GM13976 (cell line): ENCODE data around the gene KRT81.

Source experiments
- DNase-seq: peaks from one replicate; pipeline ENCODE4 v3.0.0; 2012; ENCODE audit warnings: low spot score
- CTCF ChIP-seq: IDR thresholded peaks from 2 replicates; pipeline ENCODE4 v1.5.1; 2012; ENCODE audit warnings: borderline replicate concordance, mild to moderate bottlenecking; ENCODE audit not compliant: insufficient read depth; ENCODE audit errors: extremely low read depth, missing control alignments, control extremely low read depth
- in situ Hi-C: fragments of 300-500 bp; cut with MboI; formaldehyde crosslinking; loops from one replicate; pipeline ENCODE4 v1.12.0; 2022; ENCODE audit warnings: low sequenced_read_pairs, mixed read lengths, inconsistent platforms; ENCODE audit not compliant: unreplicated experiment

Gene KRT81

GRCh38 chr12:52271158-52271557 is 20.2 kb downstream of the KRT81 start:
- TF ChIP-seq CTCF, result no peak
- in situ Hi-C loops, result no loop called here
- DNase-seq, result no peak

DNA sequence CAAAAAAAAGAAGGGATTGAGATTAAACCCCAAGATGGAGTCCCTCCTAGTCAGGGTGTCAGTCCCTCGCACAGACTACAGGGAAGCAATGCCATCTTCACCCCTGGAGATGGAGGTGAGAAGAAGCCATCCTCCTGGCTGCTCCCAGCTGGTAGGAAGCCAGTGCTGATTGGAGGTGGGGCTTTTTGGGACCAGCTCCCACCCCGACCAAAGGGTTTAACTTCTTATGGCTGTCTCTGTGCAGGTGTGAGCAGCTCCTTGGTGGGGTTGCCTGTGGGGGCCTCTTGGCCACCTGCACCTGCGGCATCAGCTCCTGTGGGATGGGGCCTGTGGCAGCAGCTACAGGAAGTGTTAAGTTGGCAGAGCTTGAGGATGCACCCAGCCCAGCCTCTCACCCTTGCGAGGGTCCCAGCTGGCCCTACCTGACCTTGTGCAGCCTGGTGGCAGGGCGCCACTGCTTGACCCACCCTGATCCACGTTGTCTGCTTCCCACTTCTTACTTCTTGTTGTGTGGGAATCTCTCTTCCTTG is 20.7 kb downstream of the KRT81 start:
- in situ Hi-C loops, result no loop called here
- no peak for DNase-seq
- TF ChIP-seq CTCF, result no peak

DNA sequence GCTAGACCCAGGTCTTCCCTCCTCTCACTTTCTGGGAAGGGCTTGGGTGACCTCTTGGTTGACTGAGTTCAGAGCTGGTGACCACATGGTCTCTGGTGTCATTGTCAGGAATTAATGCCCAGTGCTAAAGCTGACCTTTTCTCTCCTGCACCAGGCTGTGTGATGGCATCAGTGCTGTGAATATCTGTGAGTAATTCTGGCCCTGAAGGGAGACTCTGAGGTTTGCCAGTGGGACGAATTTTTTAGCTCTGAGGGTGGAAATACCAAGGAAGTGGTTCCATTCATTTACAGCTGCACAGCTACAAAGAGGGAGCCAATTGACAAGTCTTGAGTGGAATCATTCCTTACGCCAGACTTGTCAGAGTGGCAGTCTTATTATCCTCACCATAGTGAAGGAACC is 23.1 kb downstream of the KRT81 start:
- no peak for DNase-seq
- in situ Hi-C loops, result no loop called here
- no peak for TF ChIP-seq CTCF

DNA sequence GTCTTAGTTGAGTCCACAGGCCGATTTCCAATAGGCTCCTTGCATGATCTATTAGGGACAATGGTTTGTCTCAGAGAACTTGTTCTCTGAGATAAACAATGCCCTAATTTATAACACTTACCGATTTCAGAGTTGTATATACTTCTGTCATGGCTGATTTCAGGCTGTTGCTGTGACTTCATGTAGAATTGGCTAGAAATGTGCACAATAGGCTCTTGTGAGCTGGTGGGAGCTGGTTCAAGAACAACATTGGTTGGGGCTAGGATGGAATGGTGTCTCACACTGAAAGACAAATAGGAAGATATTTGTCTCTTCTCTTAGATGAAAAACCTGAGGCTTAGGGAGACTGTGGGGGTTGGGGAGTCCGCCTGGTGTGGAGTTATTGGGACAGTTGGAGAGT is 23.6 kb downstream of the KRT81 start:
- TF ChIP-seq CTCF, result no peak
- in situ Hi-C loops, result no loop called here
- no peak for DNase-seq

- no peak for TF ChIP-seq CTCF
- DNase-seq, result no peak
- in situ Hi-C loops, result no loop called here
Measured at GRCh38 chr12:52267266-52267665, 24.1 kb downstream of the KRT81 start.

GRCh38 chr12:52266514-52266913 is 24.8 kb downstream of the KRT81 start:
- in situ Hi-C loops, result no loop called here
- no peak for DNase-seq
- TF ChIP-seq CTCF, result no peak

GRCh38 chr12:52264435-52264825 is 26.9 kb downstream of the KRT81 start:
- in situ Hi-C loops, result no loop called here
- no peak for TF ChIP-seq CTCF
- no peak for DNase-seq
